Peyer's patch (tissue), 4 donors: ENCODE data around the gene CASKIN1.

Experiments
- POLR2A ChIP-seq, 2 donors: fragments of 450-650 bp; IDR thresholded peaks; one replicate each; pipeline ENCODE4 v1.5.1; 2017; ENCODE audit warnings: antibody characterized with exemption in 2 of 2, mild to moderate bottlenecking in 2 of 2, moderate library complexity in 2 of 2
- TF ChIP-seq, protein P1 (sequence below), 6 experiments: fragments of 450-650 bp in 4 of 6; fragments of 200-600 bp in 2 of 6; sonication (generic) in 1 of 6; IDR thresholded peaks; one replicate each; pipeline ENCODE4 v1.5.1; 2017 to 2019; ENCODE audit warnings: antibody characterized with exemption in 6 of 6, mild to moderate bottlenecking in 3 of 6, moderate library complexity in 1 of 6

DNA sequence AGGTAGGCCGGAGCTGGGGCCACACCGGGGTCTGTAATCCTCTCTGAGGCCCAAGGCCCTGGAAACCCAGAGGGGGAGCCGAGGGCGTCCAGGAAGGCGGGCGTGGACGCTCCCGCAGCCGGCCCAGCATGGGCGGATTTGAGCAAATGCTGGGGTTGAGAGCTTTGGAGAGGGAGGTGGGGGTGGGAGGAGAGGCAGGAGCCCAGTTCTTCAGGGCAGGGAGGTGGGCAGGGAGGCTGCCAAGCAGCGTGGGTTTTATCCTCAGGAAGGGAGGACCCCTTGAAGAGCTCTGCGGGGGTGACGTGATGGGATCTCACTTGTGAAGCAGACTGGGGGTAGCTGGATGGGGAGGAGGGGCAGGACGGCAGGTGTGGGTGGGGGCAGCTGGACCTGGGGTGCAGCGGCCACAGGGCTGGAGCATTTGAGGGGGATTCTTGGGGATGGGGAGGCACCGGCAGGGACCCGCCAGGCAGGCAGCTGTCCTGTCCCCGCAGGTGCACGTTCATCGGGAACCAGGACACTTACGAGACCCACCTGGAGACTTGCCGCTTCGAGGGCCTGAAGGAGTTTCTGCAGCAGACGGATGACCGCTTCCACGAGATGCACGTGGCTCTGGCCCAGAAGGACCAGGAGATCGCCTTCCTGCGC is 23.6 kb downstream of the CASKIN1 start:
- TF ChIP-seq, protein P1, sequence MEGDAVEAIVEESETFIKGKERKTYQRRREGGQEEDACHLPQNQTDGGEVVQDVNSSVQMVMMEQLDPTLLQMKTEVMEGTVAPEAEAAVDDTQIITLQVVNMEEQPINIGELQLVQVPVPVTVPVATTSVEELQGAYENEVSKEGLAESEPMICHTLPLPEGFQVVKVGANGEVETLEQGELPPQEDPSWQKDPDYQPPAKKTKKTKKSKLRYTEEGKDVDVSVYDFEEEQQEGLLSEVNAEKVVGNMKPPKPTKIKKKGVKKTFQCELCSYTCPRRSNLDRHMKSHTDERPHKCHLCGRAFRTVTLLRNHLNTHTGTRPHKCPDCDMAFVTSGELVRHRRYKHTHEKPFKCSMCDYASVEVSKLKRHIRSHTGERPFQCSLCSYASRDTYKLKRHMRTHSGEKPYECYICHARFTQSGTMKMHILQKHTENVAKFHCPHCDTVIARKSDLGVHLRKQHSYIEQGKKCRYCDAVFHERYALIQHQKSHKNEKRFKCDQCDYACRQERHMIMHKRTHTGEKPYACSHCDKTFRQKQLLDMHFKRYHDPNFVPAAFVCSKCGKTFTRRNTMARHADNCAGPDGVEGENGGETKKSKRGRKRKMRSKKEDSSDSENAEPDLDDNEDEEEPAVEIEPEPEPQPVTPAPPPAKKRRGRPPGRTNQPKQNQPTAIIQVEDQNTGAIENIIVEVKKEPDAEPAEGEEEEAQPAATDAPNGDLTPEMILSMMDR (IDR thresholded peaks at IDR 0.05), result no peak
- TF ChIP-seq POLR2A (IDR thresholded peaks at IDR 0.05), result no peak
